ENCODE data around the gene RNF14. TPM values are rescaled to one million over a fixed set of nuclear protein-coding genes. Genes with fewer than 3 reads are reported as not detected.
A peak's percentile ranks its signal among the peaks of the same experiment; 100 is the strongest.

RNF14 gene
- total and polyA plus RNA-seq, 9 donors: 34.1 to 47.1 (median 38.1) TPM

GRCh38 chr5:141945511-141946051 lies 23.3 kb upstream of the RNF14 start:
- DNase-seq: peak; percentile 60
- Histone ChIP-seq H3K27ac (ENCODE audit: low read length) (no peak overlapping the region), H3K4me3 (ENCODE audit: low read length) (no peak overlapping the region), H3K27me3 (ENCODE audit: control insufficient read depth, insufficient read depth, low read length) (peaks cover 2% of the 10 kb centered on the region), H3K36me3 (ENCODE audit: control insufficient read depth, insufficient read depth, low read length) (peaks cover 18% of the 10 kb centered on the region), H3K4me1 (ENCODE audit: control insufficient read depth, insufficient read depth, low read length) (peaks cover 20% of the 10 kb centered on the region), H3K9me3 (replicated peaks; ENCODE audit: control insufficient read depth, low read depth, low read length) (no peaks in the 10 kb centered on the region)
- 24% methylated on average over 21 of the region's 25 CpGs for WGBS (ENCODE audit: insufficient coverage)

- no peak for DNase-seq
- WGBS (ENCODE audit: insufficient coverage): 68% methylated on average over 3 of the region's 4 CpGs
- Histone ChIP-seq H3K27me3 (ENCODE audit: control insufficient read depth, insufficient read depth, low read length) (peaks cover 2% of the 10 kb centered on the region), H3K4me3 (ENCODE audit: low read length) (no peak overlapping the region), H3K36me3 (ENCODE audit: control insufficient read depth, insufficient read depth, low read length) (peaks cover 18% of the 10 kb centered on the region), H3K9me3 (replicated peaks; ENCODE audit: control insufficient read depth, low read depth, low read length) (no peaks in the 10 kb centered on the region), H3K4me1 (ENCODE audit: control insufficient read depth, insufficient read depth, low read length) (peaks cover 25% of the 10 kb centered on the region), H3K27ac (ENCODE audit: low read length) (no peak overlapping the region)
Observed at GRCh38 chr5:141947316-141947715, 21.6 kb upstream of the RNF14 start.

- Histone ChIP-seq H3K4me1 (ENCODE audit: control insufficient read depth, insufficient read depth, low read length) (peaks cover 25% of the 10 kb centered on the region), H3K9me3 (replicated peaks; ENCODE audit: control insufficient read depth, low read depth, low read length) (no peaks in the 10 kb centered on the region), H3K4me3 (ENCODE audit: low read length) (no peak overlapping the region), H3K27ac (ENCODE audit: low read length) (no peak overlapping the region), H3K27me3 (ENCODE audit: control insufficient read depth, insufficient read depth, low read length) (peaks cover 2% of the 10 kb centered on the region), H3K36me3 (ENCODE audit: control insufficient read depth, insufficient read depth, low read length) (peaks cover 18% of the 10 kb centered on the region)
- 100% methylated on average over 1 of the region's 2 CpGs for WGBS (ENCODE audit: insufficient coverage)
- no peak for DNase-seq
Observed at GRCh38 chr5:141948812-141949211, 20.1 kb upstream of the RNF14 start.

- Histone ChIP-seq H3K4me3 (ENCODE audit: low read length) (no peak overlapping the region), H3K27me3 (ENCODE audit: control insufficient read depth, insufficient read depth, low read length) (peaks cover 2% of the 10 kb centered on the region), H3K4me1 (ENCODE audit: control insufficient read depth, insufficient read depth, low read length) (peaks cover 25% of the 10 kb centered on the region), H3K9me3 (replicated peaks; ENCODE audit: control insufficient read depth, low read depth, low read length) (no peaks in the 10 kb centered on the region), H3K36me3 (ENCODE audit: control insufficient read depth, insufficient read depth, low read length) (peaks cover 18% of the 10 kb centered on the region), H3K27ac (ENCODE audit: low read length) (no peak overlapping the region)
- WGBS (ENCODE audit: insufficient coverage): 40% methylated on average over 1 of the region's 2 CpGs
- no peak for DNase-seq
Observed at GRCh38 chr5:141949511-141949910, 19.4 kb upstream of the RNF14 start.

GRCh38 chr5:141950207-141951005 lies 18.5 kb upstream of the RNF14 start:
- Histone ChIP-seq H3K4me3 (ENCODE audit: low read length) (no peak overlapping the region), H3K36me3 (ENCODE audit: control insufficient read depth, insufficient read depth, low read length) (peaks cover 12% of the 10 kb centered on the region), H3K27ac (ENCODE audit: low read length) (no peak overlapping the region), H3K4me1 (ENCODE audit: control insufficient read depth, insufficient read depth, low read length) (peaks cover 20% of the 10 kb centered on the region), H3K27me3 (ENCODE audit: control insufficient read depth, insufficient read depth, low read length) (peaks cover 2% of the 10 kb centered on the region), H3K9me3 (replicated peaks; ENCODE audit: control insufficient read depth, low read depth, low read length) (no peaks in the 10 kb centered on the region)
- WGBS (ENCODE audit: insufficient coverage): 86% methylated on average over 1 of the region's 3 CpGs
- DNase-seq: no peak

- Histone ChIP-seq H3K9me3 (replicated peaks; ENCODE audit: control insufficient read depth, low read depth, low read length) (no peaks in the 10 kb centered on the region), H3K27ac (ENCODE audit: low read length) (peak overlapping the region; percentile 60), H3K4me1 (ENCODE audit: control insufficient read depth, insufficient read depth, low read length) (peaks cover 10% of the 10 kb centered on the region), H3K27me3 (ENCODE audit: control insufficient read depth, insufficient read depth, low read length) (no peaks in the 10 kb centered on the region), H3K36me3 (ENCODE audit: control insufficient read depth, insufficient read depth, low read length) (peaks cover 17% of the 10 kb centered on the region), H3K4me3 (ENCODE audit: low read length) (no peak overlapping the region)
- peak; percentile 79 for DNase-seq
- 40% methylated on average over 1 of the region's 9 CpGs for WGBS (ENCODE audit: insufficient coverage)
Observed at GRCh38 chr5:141951332-141951781, 17.5 kb upstream of the RNF14 start.

- DNase-seq: no peak
- Histone ChIP-seq H3K4me3 (ENCODE audit: low read length) (no peak overlapping the region), H3K27ac (ENCODE audit: low read length) (no peak overlapping the region), H3K4me1 (ENCODE audit: control insufficient read depth, insufficient read depth, low read length) (peaks cover 8% of the 10 kb centered on the region), H3K36me3 (ENCODE audit: control insufficient read depth, insufficient read depth, low read length) (peaks cover 15% of the 10 kb centered on the region), H3K27me3 (ENCODE audit: control insufficient read depth, insufficient read depth, low read length) (no peaks in the 10 kb centered on the region), H3K9me3 (replicated peaks; ENCODE audit: control insufficient read depth, low read depth, low read length) (no peaks in the 10 kb centered on the region)
- WGBS (ENCODE audit: insufficient coverage): 43% methylated on average over 1 of the region's 2 CpGs
Observed at GRCh38 chr5:141952020-141952419, 16.9 kb upstream of the RNF14 start.

- H3K27ac ChIP-seq (ENCODE audit: low read length): no peak overlapping the region
- WGBS (ENCODE audit: insufficient coverage): 70% methylated on average over 2 of the region's 2 CpGs
- H3K4me1 ChIP-seq (ENCODE audit: control insufficient read depth, insufficient read depth, low read length): peaks cover 29% of the 10 kb centered on the region
- peak; percentile 46 for DNase-seq
- peaks cover 15% of the 10 kb centered on the region for H3K36me3 ChIP-seq (ENCODE audit: control insufficient read depth, insufficient read depth, low read length)
- peak overlapping the region; percentile 35 for H3K4me3 ChIP-seq (ENCODE audit: low read length)
- no peaks in the 10 kb centered on the region for H3K9me3 ChIP-seq (replicated peaks; ENCODE audit: control insufficient read depth, low read depth, low read length)
- no peaks in the 10 kb centered on the region for H3K27me3 ChIP-seq (ENCODE audit: control insufficient read depth, insufficient read depth, low read length)
Observed at GRCh38 chr5:141954194-141954593, 14.7 kb upstream of the RNF14 start.

GRCh38 chr5:141957367-141957996 lies 11.4 kb upstream of the RNF14 start:
- peak overlapping the region; percentile 43 for H3K4me3 ChIP-seq (ENCODE audit: low read length)
- peak overlapping the region; percentile 88 for H3K27ac ChIP-seq (ENCODE audit: low read length)

GRCh38 chr5:141958113-141958512 lies 10.8 kb upstream of the RNF14 start, which contains the start of gene PCDH12:
Gene PCDH12, minus strand, starts transcription at chr5:141958202. Its CDS starts 351 bp downstream, at chr5:141957851.
- peaks cover 34% of the 10 kb centered on the region for H3K4me1 ChIP-seq (ENCODE audit: control insufficient read depth, insufficient read depth, low read length)
- peak; percentile 97 for DNase-seq
- no peaks in the 10 kb centered on the region for H3K9me3 ChIP-seq (replicated peaks; ENCODE audit: control insufficient read depth, low read depth, low read length)
- peak within 1 kb of the TSS; percentile 43 for H3K4me3 ChIP-seq (ENCODE audit: low read length)
- no peaks in the 10 kb centered on the region for H3K27me3 ChIP-seq (ENCODE audit: control insufficient read depth, insufficient read depth, low read length)
- H3K36me3 ChIP-seq (ENCODE audit: control insufficient read depth, insufficient read depth, low read length): peaks cover 5% of the 10 kb centered on the region
- peak within 1 kb of the TSS; percentile 88 for H3K27ac ChIP-seq (ENCODE audit: low read length)
- WGBS (ENCODE audit: insufficient coverage): 3% methylated on average over 6 of the region's 7 CpGs

More at GRCh38 chr5:141957367-141957996, 11.4 kb upstream of the RNF14 start:
- peaks cover 34% of the 10 kb centered on the region for H3K4me1 ChIP-seq (ENCODE audit: control insufficient read depth, insufficient read depth, low read length)
- peaks cover 5% of the 10 kb centered on the region for H3K36me3 ChIP-seq (ENCODE audit: control insufficient read depth, insufficient read depth, low read length)
- no peaks in the 10 kb centered on the region for H3K9me3 ChIP-seq (replicated peaks; ENCODE audit: control insufficient read depth, low read depth, low read length)
- no peaks in the 10 kb centered on the region for H3K27me3 ChIP-seq (ENCODE audit: control insufficient read depth, insufficient read depth, low read length)
- DNase-seq: peak; percentile 33
- 50% methylated on average over 11 of the region's 16 CpGs for WGBS (ENCODE audit: insufficient coverage)
